Lower leg skin (tissue), 4 donors: Measurements from ENCODE around the gene FHOD3. TPM values are rescaled to one million over a fixed set of nuclear protein-coding genes. Genes with fewer than 3 reads are reported as not detected.
A peak's percentile ranks its signal among the peaks of the same experiment; 100 is the strongest.

Experiments used
- DNase-seq, 2 donors: peaks; one replicate each; pipeline ENCODE4 v3.0.0-alpha.2; 2019; ENCODE audit warnings: low spot score in 2 of 2
- H3K4me3 ChIP-seq: fragments of 200-600 bp; sonication (generic); 2 replicates; pipeline ENCODE4 v1.5.1; 2017; ENCODE audit warnings: mild to moderate bottlenecking, low read depth; ENCODE audit not compliant: poor library complexity, severe bottlenecking
- POLR2A ChIP-seq, 2 donors: fragments of 450-650 bp; IDR thresholded peaks; one replicate each; pipeline ENCODE4 v1.6.1; 2016 to 2017; ENCODE audit warnings: antibody characterized with exemption in 2 of 2, mild to moderate bottlenecking in 1 of 2, moderate library complexity in 1 of 2
- WGBS, 2 donors: methylation state at CpG; one replicate each; pipeline ENCODE4 v1.1.5; 2018; 5-methylcytosine and 5-hydroxymethylcytosine counted together
- intact Hi-C: fragments of 100-400 bp; cut with DNase I; formaldehyde crosslinking; loops from one replicate; pipeline ENCODE4 v1.15.0; 2023; ENCODE audit warnings: low total_unique reads
- total RNA-seq, 4 donors: library from RNA; depleted of rRNA; stranded (reverse); fragments of >200 nt; gene quantifications; one replicate each; pipeline ENCODE4 v1.1.0, GENCODE V29; 2016
- TF ChIP-seq, protein P1 (sequence below), 3 donors: fragments of 450-650 bp; IDR thresholded peaks; one replicate each; pipeline ENCODE4 v1.5.1; 2016; ENCODE audit warnings: antibody characterized with exemption in 3 of 3, mild to moderate bottlenecking in 3 of 3, moderate library complexity in 2 of 3

FHOD3 gene
- total RNA-seq, 4 donors from 2014 or later, result 5.3 to 15.1 (median 7.8) TPM

- TF ChIP-seq, protein P1, sequence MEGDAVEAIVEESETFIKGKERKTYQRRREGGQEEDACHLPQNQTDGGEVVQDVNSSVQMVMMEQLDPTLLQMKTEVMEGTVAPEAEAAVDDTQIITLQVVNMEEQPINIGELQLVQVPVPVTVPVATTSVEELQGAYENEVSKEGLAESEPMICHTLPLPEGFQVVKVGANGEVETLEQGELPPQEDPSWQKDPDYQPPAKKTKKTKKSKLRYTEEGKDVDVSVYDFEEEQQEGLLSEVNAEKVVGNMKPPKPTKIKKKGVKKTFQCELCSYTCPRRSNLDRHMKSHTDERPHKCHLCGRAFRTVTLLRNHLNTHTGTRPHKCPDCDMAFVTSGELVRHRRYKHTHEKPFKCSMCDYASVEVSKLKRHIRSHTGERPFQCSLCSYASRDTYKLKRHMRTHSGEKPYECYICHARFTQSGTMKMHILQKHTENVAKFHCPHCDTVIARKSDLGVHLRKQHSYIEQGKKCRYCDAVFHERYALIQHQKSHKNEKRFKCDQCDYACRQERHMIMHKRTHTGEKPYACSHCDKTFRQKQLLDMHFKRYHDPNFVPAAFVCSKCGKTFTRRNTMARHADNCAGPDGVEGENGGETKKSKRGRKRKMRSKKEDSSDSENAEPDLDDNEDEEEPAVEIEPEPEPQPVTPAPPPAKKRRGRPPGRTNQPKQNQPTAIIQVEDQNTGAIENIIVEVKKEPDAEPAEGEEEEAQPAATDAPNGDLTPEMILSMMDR (IDR thresholded peaks at IDR 0.05), result no peak
- TF ChIP-seq POLR2A (IDR thresholded peaks at IDR 0.05), result no peak
- no peak overlapping the region for H3K4me3 ChIP-seq
- 82 to 86% methylated on average over 8 of the region's 8 CpGs for WGBS, 2 donors
- intact Hi-C loops, result no loop called here
- DNase-seq, result no peak
Observed at GRCh38 chr18:36274083-36274715, 23.3 kb upstream of the FHOD3 start.

DNA sequence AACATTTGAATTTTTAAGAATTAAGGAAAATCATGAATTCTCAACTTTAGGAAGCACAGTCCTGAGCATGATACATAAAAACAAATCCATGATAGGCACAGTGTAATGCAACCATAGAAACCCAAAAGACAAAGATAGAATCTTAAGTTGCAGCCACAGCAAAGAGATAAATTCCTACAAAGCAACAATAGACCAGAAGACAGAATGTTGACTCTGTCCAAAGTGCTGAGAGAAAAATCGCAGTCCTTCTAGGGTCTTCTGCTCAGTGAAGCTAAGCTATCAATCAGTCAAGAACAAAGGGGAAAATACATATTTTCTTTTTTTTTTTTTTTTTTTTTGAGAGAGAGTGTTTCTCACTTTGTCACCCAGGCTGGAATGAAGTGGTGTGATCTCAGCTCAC lies 22.0 kb upstream of the FHOD3 start:
- TF ChIP-seq, protein P1 (IDR thresholded peaks at IDR 0.05), result no peak
- no peak for TF ChIP-seq POLR2A (IDR thresholded peaks at IDR 0.05)
- WGBS, 2 donors, result 82 to 94% methylated on average over 1 of the region's 1 CpG
- no peak overlapping the region for H3K4me3 ChIP-seq
- intact Hi-C loops, result loop anchor here (5.0 kb wide), 1 partner anchor 243 kb away; no protein-coding TSS in a partner anchor
- no peak for DNase-seq

DNA sequence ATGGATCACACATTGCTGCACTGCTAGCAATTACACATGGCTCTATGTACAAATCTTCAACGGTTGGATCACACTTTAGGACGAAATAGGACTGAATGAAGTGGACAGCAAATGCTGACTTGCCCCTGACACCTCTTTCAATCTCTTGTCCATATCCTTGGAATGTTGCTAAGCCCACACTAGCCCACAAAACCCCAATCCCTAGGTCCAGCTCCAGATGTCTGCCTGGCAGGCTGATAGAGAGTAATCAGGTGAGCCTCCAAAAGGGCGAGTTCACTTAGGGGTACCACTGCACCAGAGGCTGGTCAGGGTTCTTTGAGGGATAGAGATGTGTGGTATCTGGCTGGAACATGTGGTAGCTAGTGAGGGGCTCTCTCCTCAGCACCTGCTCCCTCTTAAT lies 18.5 kb upstream of the FHOD3 start:
- intact Hi-C loops, result loop anchor here (5.0 kb wide), 1 partner anchor 247 kb away; no protein-coding TSS in a partner anchor

GRCh38 chr18:36281936-36282335 lies 15.6 kb upstream of the FHOD3 start:
- 27 to 49% methylated on average over 3 of the region's 3 CpGs for WGBS, 2 donors

More for the DNA sequence above, 18.5 kb upstream of the FHOD3 start:
- H3K4me3 ChIP-seq, result no peak overlapping the region
- no peak for TF ChIP-seq POLR2A (IDR thresholded peaks at IDR 0.05)
- TF ChIP-seq, protein P1 (IDR thresholded peaks at IDR 0.05), result no peak
- DNase-seq, result peak in 1 of 2 donors; percentile 32
- WGBS, 2 donors, result 61 to 68% methylated on average over 3 of the region's 3 CpGs

GRCh38 chr18:36283448-36283847 lies 14.1 kb upstream of the FHOD3 start:
- TF ChIP-seq POLR2A (IDR thresholded peaks at IDR 0.05), result no peak
- TF ChIP-seq, protein P1 (IDR thresholded peaks at IDR 0.05), result no peak
- 74 to 86% methylated on average over 6 of the region's 6 CpGs for WGBS, 2 donors
- no peak overlapping the region for H3K4me3 ChIP-seq
- peak in 1 of 2 donors; percentile 69 for DNase-seq
- intact Hi-C loops, result loop anchor here (5.0 to 10.0 kb wide), 3 partner anchors 186 to 529 kb away; no protein-coding TSS in a partner anchor

More at GRCh38 chr18:36281936-36282335, 15.6 kb upstream of the FHOD3 start:
- no peak overlapping the region for H3K4me3 ChIP-seq
- TF ChIP-seq, protein P1 (IDR thresholded peaks at IDR 0.05), result no peak
- no peak for TF ChIP-seq POLR2A (IDR thresholded peaks at IDR 0.05)
- intact Hi-C loops, result loop anchor here (5.0 to 10.0 kb wide), 3 partner anchors 185 to 527 kb away; no protein-coding TSS in a partner anchor
- peak in 1 of 2 donors; percentile 18 for DNase-seq
